ENCODE results near the gene ZNF428. TPM values are rescaled to one million over a fixed set of nuclear protein-coding genes. Genes with fewer than 3 reads are reported as not detected.

The ZNF428 gene
- total RNA-seq, 6 experiments from 2014 or later = 10.9 to 16.7 (median 13.3) TPM

DNA sequence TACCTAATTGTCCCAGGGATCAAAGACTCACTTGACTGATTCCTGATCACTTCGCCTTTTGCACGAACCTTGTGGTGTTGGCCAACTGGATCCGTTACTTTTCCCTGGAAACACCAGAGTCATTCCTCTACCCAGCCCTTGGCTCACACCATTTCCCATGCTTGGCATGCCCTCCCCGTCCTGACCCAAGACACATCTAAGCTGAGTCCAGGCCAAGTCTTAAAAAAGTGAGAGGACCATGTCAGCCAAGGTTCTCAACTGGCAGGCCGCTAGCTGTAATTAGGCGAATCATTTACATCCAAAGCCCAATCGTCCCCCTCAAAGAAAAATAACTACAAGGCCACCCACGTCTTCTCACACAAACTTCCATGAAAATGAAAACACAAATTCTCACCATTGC, 39.1 kb upstream of the ZNF428 start:
- no peak overlapping the region for H3K27ac ChIP-seq
- H3K4me1 ChIP-seq = no peaks in the 10 kb centered on the region
- H3K4me3 ChIP-seq = no peak overlapping the region
- H3K27me3 ChIP-seq = no peaks in the 10 kb centered on the region
- no peak for DNase-seq
- no peaks in the 10 kb centered on the region for H3K9me3 ChIP-seq
- intact Hi-C loops (cut with DNase I) = loop anchor here in 1 of 2 donors (10.0 kb wide), 1 partner anchor 104 kb away; no protein-coding TSS in a partner anchor
- WGBS (ENCODE audit: insufficient coverage, low coverage, low lambda C conversion rate, missing lambda C conversion rate) = 80% methylated on average over 7 of the region's 8 CpGs
- TF ChIP-seq POLR2A (IDR thresholded peaks at IDR 0.05) = no peak
- TF ChIP-seq CTCF (IDR thresholded peaks at IDR 0.05) = no peak
- no peak for ATAC-seq
- H3K36me3 ChIP-seq = no peaks in the 10 kb centered on the region

- Histone ChIP-seq H3K4me1 (no peaks in the 10 kb centered on the region), H3K4me3 (no peak overlapping the region), H3K9me3 (no peaks in the 10 kb centered on the region), H3K27me3 (no peaks in the 10 kb centered on the region), H3K27ac (no peak overlapping the region), H3K36me3 (no peaks in the 10 kb centered on the region)
- no peak for DNase-seq
- WGBS (ENCODE audit: insufficient coverage, low coverage, low lambda C conversion rate, missing lambda C conversion rate) = no CpG with 5 or more reads among the region's 2 CpGs
- intact Hi-C loops (cut with DNase I) = loop anchor here in 1 of 2 donors (10.0 kb wide), 1 partner anchor 103 kb away; no protein-coding TSS in a partner anchor
- no peak for ATAC-seq
- no peak for TF ChIP-seq CTCF (IDR thresholded peaks at IDR 0.05)
- no peak for TF ChIP-seq POLR2A (IDR thresholded peaks at IDR 0.05)
These were observed 38.6 kb upstream of the ZNF428 start for GRCh38 chr19:43658001-43658400.

- no peak overlapping the region for H3K4me3 ChIP-seq
- TF ChIP-seq POLR2A (IDR thresholded peaks at IDR 0.05) = no peak
- no peak for TF ChIP-seq CTCF (IDR thresholded peaks at IDR 0.05)
These were observed 37.0 kb upstream of the ZNF428 start for GRCh38 chr19:43656436-43656835.

DNA sequence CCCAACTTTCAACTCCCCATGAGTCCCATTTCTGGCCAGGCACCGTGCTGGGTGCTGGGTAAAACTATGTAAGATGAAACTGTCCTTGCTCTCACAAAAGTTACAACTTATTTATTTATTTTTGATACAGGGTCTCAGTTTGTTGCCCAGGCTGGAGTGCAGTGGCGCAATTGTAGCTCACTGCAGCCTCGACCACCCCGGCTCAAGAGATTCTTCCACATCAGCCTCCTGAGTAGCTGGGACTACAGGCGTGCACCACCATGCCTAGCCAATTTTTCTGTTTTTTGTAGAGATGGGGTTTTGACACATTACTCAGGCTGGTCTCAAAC, 33.1 kb upstream of the ZNF428 start:
- Histone ChIP-seq H3K4me3 (no peak overlapping the region), H3K27me3 (no peaks in the 10 kb centered on the region), H3K27ac (no peak overlapping the region), H3K4me1 (peaks cover 0 to 6% (median 0%) of the 10 kb centered on the region in 4 donors), H3K36me3 (no peaks in the 10 kb centered on the region), H3K9me3 (no peaks in the 10 kb centered on the region)
- 44% methylated on average over 5 of the region's 5 CpGs for WGBS (ENCODE audit: insufficient coverage, low coverage, low lambda C conversion rate, missing lambda C conversion rate)
- ATAC-seq (no peak), DNase-seq (no peak)
- intact Hi-C loops (cut with DNase I) = loop anchor here in 1 of 2 donors (10.0 kb wide), 1 partner anchor 98 kb away; no protein-coding TSS in a partner anchor
- TF ChIP-seq POLR2A (IDR thresholded peaks at IDR 0.05) (no peak), CTCF (IDR thresholded peaks at IDR 0.05) (no peak)

More at GRCh38 chr19:43656436-43656835, 37.0 kb upstream of the ZNF428 start:
- DNase-seq (no peak), ATAC-seq (no peak)
- intact Hi-C loops (cut with DNase I) = loop anchor here in 1 of 2 donors (10.0 kb wide), 1 partner anchor 102 kb away; no protein-coding TSS in a partner anchor
- Histone ChIP-seq H3K27me3 (no peaks in the 10 kb centered on the region), H3K27ac (no peak overlapping the region), H3K9me3 (no peaks in the 10 kb centered on the region), H3K4me1 (peaks cover 0 to 6% (median 0%) of the 10 kb centered on the region in 4 donors), H3K36me3 (no peaks in the 10 kb centered on the region)
- WGBS (ENCODE audit: insufficient coverage, low coverage, low lambda C conversion rate, missing lambda C conversion rate) = 0% methylated on average over 1 of the region's 6 CpGs

Data from right lobe of liver (tissue), 6 donors.